OCI-LY7 (cell line): Measurements from ENCODE around the gene NKPD1. TPM values are rescaled to one million over a fixed set of nuclear protein-coding genes. Genes with fewer than 3 reads are reported as not detected.

Source experiments
- BruUV-seq: library from RNA; stranded (reverse); fragments of 400-500 nt; replicated peaks from 2 replicates; lab custom pipeline; 2021; lab: Mats Ljungman, UMichigan
- CTCF ChIA-PET: fragments of 300-600 bp; sonication (Branson Sonifier 250); formaldehyde crosslinking; loops from one replicate; lab custom pipeline; 2022; ENCODE audit warnings: antibody characterized with exemption; ENCODE audit not compliant: unreplicated experiment; lab: Charles Lee
- POLR2A ChIA-PET: fragments of 300-600 bp; sonication (Branson Sonifier 250); formaldehyde crosslinking; loops from one replicate; lab custom pipeline; 2022; ENCODE audit warnings: antibody characterized with exemption; lab: Charles Lee
- DNase-seq: peaks from one replicate; pipeline ENCODE4 v3.0.0-alpha.2; 2015; ENCODE audit warnings: low spot score
- H2AFZ ChIP-seq: fragments of 200-600 bp; sonication (generic), shearing (Covaris generic); 2 replicates; pipeline ENCODE4 v1.6.1; 2014; ENCODE audit warnings: mild to moderate bottlenecking, antibody characterized with exemption, low read length, moderate library complexity
- H3K27ac ChIP-seq: fragments of 200-600 bp; sonication (generic); 2 replicates; pipeline ENCODE4 v1.5.1; 2014; ENCODE audit warnings: mixed run types, low read depth, mild to moderate bottlenecking, moderate library complexity, low read length, inconsistent platforms; ENCODE audit not compliant: poor library complexity, severe bottlenecking
- H3K36me3 ChIP-seq: fragments of 200-600 bp; sonication (generic); 2 replicates; pipeline ENCODE4 v1.6.1; 2014; ENCODE audit warnings: mild to moderate bottlenecking, antibody characterized with exemption, low read length, moderate library complexity, mixed read lengths; ENCODE audit not compliant: insufficient read depth
- H3K4me1 ChIP-seq: fragments of 200-600 bp; sonication (generic); 2 replicates; pipeline ENCODE4 v1.5.1; 2014; ENCODE audit warnings: mild to moderate bottlenecking, low read length; ENCODE audit not compliant: insufficient read depth, poor library complexity, severe bottlenecking
- H3K4me2 ChIP-seq: fragments of 200-600 bp; sonication (generic); 2 replicates; pipeline ENCODE4 v1.6.1; 2014; ENCODE audit warnings: mild to moderate bottlenecking, low read length
- H3K4me3 ChIP-seq: fragments of 200-600 bp; sonication (generic); 2 replicates; pipeline ENCODE4 v1.5.1; 2014; ENCODE audit warnings: mild to moderate bottlenecking, low read depth, low read length; ENCODE audit not compliant: poor library complexity, severe bottlenecking
- H3K79me2 ChIP-seq: fragments of 200-600 bp; sonication (generic); 2 replicates; pipeline ENCODE4 v1.6.1; 2016; ENCODE audit warnings: low read depth, mild to moderate bottlenecking, low read length, moderate library complexity, mixed read lengths; ENCODE audit not compliant: insufficient read depth
- H3K9me2 ChIP-seq: fragments of 200-600 bp; sonication (generic); 2 replicates; pipeline ENCODE4 v1.6.1; 2016; ENCODE audit warnings: mild to moderate bottlenecking, low read length, mixed read lengths; ENCODE audit not compliant: insufficient read depth
- H3K9me3 ChIP-seq: fragments of 200-600 bp; sonication (generic); 2 replicates; pipeline ENCODE4 v1.6.1; 2014; ENCODE audit warnings: mild to moderate bottlenecking, mixed run types, low read length, mixed read lengths
- H4K20me1 ChIP-seq: fragments of 200-600 bp; sonication (generic); 2 replicates; pipeline ENCODE4 v1.6.1; 2014; ENCODE audit warnings: mild to moderate bottlenecking, antibody characterized with exemption, low read length, moderate library complexity, mixed read lengths; ENCODE audit not compliant: insufficient read depth
- EZH2phosphoT487 ChIP-seq: fragments of 200-600 bp; sonication (generic); IDR thresholded peaks from 2 replicates; pipeline ENCODE4 v1.6.1; 2018; ENCODE audit warnings: low read depth, borderline replicate concordance, mild to moderate bottlenecking, mixed run types, antibody characterized with exemption, low read length, moderate library complexity, mixed read lengths
- intact Hi-C: fragments of 100-400 bp; cut with micrococcal nuclease; formaldehyde crosslinking; loops from one replicate; pipeline ENCODE4 v1.10.0; 2022; ENCODE audit not compliant: unreplicated experiment
- total RNA-seq, 2 experiments: library from RNA; depleted of rRNA in 1 of 2; stranded (reverse); fragments of >200 nt in 1 of 2; shearing (Covaris generic) in 1 of 2; gene quantifications; 2 replicates each; pipeline ENCODE4 v1.2.3, GENCODE V29; 2014 to 2022
- TF ChIP-seq, protein P1 (sequence below): fragments of 200-600 bp; sonication (generic); conservative IDR thresholded peaks from 2 replicates; pipeline ENCODE4 v1.5.1; 2014; ENCODE audit warnings: mild to moderate bottlenecking, antibody characterized with exemption, low read length, moderate library complexity, mixed read lengths

NKPD1 gene
- total RNA-seq, 2 experiments from 2014 or later = 0.50 to 1.0 TPM

DNA sequence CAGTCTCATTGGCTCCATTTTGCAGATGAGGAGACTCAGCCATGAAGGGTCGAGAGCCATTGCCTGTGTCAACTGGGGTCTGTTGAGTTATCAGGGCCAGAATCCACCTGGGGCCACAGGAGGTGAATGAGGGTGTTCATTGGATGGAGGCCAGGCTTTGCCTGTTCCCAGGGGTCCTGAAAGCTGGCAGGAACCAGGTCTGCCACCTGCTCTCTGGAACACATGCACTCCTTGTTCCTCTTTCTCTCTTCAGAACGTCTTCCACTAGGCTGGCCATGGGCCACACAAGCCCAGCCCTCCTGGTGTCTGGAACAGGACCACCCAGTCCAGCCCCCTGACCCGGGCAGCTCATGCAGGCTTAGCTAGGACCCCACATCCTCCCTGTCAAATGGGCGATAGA lies 46.7 kb downstream of the NKPD1 start:
- intact Hi-C loops = no loop called here
- no peaks in the 10 kb centered on the region for H3K9me2 ChIP-seq
- peaks cover 38% of the 10 kb centered on the region; the same call in 1 of the 2 replicates for H3K79me2 ChIP-seq
- no TSS peak for BruUV-seq
- peaks cover 44% of the 10 kb centered on the region for H3K4me1 ChIP-seq
- POLR2A ChIA-PET = no interaction called here
- H2AFZ ChIP-seq = no peak overlapping the region
- H3K9me3 ChIP-seq = no peaks in the 10 kb centered on the region
- CTCF ChIA-PET = no interaction called here
- DNase-seq = peak; percentile 24
- 0 out of 2 replicates have a peak, but pooled peaks cover 7% of the 10 kb centered on the region for H4K20me1 ChIP-seq
- H3K4me3 ChIP-seq = no peak overlapping the region
- peak overlapping the region; percentile 8; the same call in 1 of the 2 replicates for H3K4me2 ChIP-seq
- no peaks in the 10 kb centered on the region for H3K36me3 ChIP-seq
- TF ChIP-seq, protein P1, sequence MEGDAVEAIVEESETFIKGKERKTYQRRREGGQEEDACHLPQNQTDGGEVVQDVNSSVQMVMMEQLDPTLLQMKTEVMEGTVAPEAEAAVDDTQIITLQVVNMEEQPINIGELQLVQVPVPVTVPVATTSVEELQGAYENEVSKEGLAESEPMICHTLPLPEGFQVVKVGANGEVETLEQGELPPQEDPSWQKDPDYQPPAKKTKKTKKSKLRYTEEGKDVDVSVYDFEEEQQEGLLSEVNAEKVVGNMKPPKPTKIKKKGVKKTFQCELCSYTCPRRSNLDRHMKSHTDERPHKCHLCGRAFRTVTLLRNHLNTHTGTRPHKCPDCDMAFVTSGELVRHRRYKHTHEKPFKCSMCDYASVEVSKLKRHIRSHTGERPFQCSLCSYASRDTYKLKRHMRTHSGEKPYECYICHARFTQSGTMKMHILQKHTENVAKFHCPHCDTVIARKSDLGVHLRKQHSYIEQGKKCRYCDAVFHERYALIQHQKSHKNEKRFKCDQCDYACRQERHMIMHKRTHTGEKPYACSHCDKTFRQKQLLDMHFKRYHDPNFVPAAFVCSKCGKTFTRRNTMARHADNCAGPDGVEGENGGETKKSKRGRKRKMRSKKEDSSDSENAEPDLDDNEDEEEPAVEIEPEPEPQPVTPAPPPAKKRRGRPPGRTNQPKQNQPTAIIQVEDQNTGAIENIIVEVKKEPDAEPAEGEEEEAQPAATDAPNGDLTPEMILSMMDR = no peak
- TF ChIP-seq EZH2phosphoT487 = no peak
- H3K27ac ChIP-seq = no peak overlapping the region

DNA sequence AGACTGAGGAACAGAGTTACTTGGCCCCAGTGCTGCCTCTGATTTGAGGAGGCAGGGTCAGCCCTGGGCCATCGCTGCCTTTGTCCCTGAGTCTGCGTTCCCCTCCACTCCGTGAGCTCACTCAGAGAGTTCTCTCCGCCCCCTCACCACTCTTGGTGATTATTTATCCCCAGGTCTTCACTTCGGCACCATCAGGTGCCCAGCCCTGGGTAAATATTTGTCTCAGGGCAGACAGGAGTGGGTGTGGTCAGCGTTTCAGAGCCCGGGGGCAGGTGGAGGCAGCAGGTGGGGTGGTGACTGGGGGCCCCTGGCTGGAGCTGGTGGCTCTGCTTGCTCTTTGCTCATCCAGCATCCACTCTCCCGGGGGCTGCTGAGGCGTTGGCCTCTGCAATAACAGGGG lies 47.2 kb downstream of the NKPD1 start:
- no peaks in the 10 kb centered on the region for H3K9me2 ChIP-seq
- H3K4me2 ChIP-seq = peak overlapping the region; percentile 8; the same call in 1 of the 2 replicates
- H3K4me1 ChIP-seq = peaks cover 39% of the 10 kb centered on the region
- no TSS peak for BruUV-seq
- H4K20me1 ChIP-seq = 0 out of 2 replicates have a peak, but pooled peaks cover 7% of the 10 kb centered on the region
- H3K4me3 ChIP-seq = no peak overlapping the region
- no peak overlapping the region for H3K27ac ChIP-seq
- H3K36me3 ChIP-seq = no peaks in the 10 kb centered on the region
- H3K9me3 ChIP-seq = no peaks in the 10 kb centered on the region
- peaks cover 42% of the 10 kb centered on the region; the same call in 1 of the 2 replicates for H3K79me2 ChIP-seq
- H2AFZ ChIP-seq = no peak overlapping the region
- TF ChIP-seq EZH2phosphoT487 = no peak
- TF ChIP-seq, protein P1 = no peak
- intact Hi-C loops = no loop called here
- ChIA-PET POLR2A (no interaction called here), CTCF (no interaction called here)
- no peak for DNase-seq

DNA sequence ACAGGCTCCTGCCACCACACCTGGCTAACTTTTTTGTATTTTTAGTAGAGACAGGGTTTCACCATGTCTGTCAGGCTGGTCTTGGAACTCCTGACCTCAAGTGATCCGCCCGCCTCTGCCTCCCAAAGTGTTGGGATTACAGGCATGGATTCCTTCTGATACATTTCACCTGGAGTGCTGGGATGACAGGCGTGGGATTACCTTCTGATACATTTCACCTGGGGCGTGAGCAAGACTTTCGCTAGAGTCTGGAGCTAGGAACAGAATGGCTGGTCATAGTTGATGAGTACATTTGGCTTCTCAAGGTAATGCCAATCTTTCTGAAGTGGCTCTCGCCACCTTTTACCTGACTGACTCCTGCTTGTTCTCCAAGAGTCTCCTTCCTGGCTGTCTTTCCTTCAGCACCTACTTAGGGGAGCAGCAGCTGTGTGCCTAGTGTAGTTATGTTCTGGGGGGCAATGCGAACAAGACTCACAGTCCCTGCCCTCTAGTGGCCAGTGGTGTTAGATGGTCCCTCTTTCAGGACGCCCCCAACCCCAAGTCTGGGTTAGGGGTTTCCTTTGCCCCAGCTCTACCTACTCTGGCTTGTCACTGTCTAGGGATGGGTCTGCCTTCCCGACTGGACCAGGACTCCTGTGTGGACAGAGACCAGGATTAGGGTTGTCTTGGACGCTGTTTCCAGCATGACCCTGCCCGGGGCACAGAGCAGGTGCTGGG lies 48.5 kb downstream of the NKPD1 start:
- BruUV-seq = no TSS peak
- H3K9me3 ChIP-seq = no peaks in the 10 kb centered on the region
- H3K36me3 ChIP-seq = no peaks in the 10 kb centered on the region
- intact Hi-C loops = no loop called here
- ChIA-PET CTCF (no interaction called here), POLR2A (no interaction called here)
- H3K27ac ChIP-seq = no peak overlapping the region
- peaks cover 26% of the 10 kb centered on the region for H3K4me1 ChIP-seq
- no peaks in the 10 kb centered on the region; the same call in 1 of the 2 replicates for H4K20me1 ChIP-seq
- no peak overlapping the region for H2AFZ ChIP-seq
- H3K79me2 ChIP-seq = peaks cover 39% of the 10 kb centered on the region; the same call in 1 of the 2 replicates
- H3K4me3 ChIP-seq = no peak overlapping the region
- no peak overlapping the region for H3K4me2 ChIP-seq
- H3K9me2 ChIP-seq = no peaks in the 10 kb centered on the region
- TF ChIP-seq EZH2phosphoT487 = no peak
- TF ChIP-seq, protein P1 = no peak
- DNase-seq = no peak
